Measurements from ENCODE around the gene C4orf50.
A peak's percentile ranks its signal among the peaks of the same experiment; 100 is the strongest.

Gene C4orf50

DNA sequence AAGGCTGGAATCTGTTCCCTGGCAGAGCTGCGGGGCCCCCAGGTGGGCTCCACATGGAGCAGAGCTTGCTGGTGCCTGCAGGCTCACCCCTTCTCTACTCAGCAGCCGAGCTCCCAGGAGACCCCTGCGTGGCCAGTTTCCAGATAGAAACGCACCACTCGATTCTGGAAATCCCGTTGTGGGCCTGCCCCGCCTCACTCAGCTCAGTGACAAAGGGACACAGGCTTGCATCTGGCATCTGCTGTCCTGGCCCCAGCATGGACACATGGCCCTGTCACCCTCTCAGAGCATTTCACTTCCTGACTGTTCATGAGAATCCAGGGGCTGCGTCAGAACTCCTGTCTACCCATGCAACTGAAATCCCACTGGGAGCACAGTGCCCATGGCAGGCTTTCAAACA is 20.5 kb upstream of the C4orf50 start:
- no peak for TF ChIP-seq JUND (IDR thresholded peaks at IDR 0.05; ENCODE audit: low read depth)
- in situ Hi-C loops (cut with HindIII; ENCODE audit: low pct_unique_long_range_greater_than_20kb, low sequenced_read_pairs): no loop called here
- DNase-seq (ENCODE audit: low read depth in 1 of 2, low spot score in 1 of 2): no peak

DNA sequence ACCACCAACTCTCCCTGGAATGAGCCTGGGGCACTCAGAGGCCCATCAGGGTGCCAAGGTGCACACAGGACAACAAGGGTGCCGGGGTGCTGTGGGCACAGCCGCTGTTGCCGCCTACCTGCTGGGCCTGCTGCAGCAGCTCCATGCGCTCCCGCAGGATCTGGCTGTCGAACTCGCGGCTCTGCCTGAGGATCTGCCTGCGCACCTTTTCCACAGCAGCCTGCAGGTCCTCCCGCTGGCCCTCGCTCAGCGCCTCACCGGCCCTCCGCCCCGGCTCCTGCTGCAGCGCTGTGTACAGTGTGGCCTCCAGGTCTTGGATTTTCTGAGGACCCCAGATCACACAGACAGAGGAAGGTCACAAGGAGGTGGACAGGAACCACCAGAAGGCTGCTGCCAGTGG is 17.6 kb upstream of the C4orf50 start:
- DNase-seq (ENCODE audit: low read depth in 1 of 2, low spot score in 1 of 2): no peak
- no peak for TF ChIP-seq JUND (IDR thresholded peaks at IDR 0.05; ENCODE audit: low read depth)
- in situ Hi-C loops (cut with HindIII; ENCODE audit: low pct_unique_long_range_greater_than_20kb, low sequenced_read_pairs): no loop called here

DNA sequence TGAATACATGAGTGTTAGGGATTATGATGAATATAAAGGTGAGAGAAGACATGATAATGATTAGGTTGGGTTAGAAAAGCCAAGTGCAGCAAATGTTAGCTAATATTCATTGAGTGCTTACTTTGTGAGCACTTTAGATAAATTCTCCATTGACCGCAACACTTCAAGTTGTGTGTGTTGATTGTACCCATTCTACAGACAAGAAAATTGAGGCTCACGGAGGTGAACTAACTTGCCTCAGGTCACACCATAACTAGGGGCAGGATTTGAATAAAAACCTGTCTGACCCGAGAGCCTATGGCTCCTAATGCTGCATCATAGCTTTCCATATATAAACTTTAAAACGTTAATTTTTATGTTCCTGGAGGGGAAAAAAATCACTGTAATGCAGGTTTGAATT is 15.2 kb upstream of the C4orf50 start:
- in situ Hi-C loops (cut with HindIII; ENCODE audit: low pct_unique_long_range_greater_than_20kb, low sequenced_read_pairs): no loop called here
- TF ChIP-seq JUND (IDR thresholded peaks at IDR 0.05; ENCODE audit: low read depth): no peak
- DNase-seq (ENCODE audit: low read depth in 1 of 2, low spot score in 1 of 2): no peak

DNA sequence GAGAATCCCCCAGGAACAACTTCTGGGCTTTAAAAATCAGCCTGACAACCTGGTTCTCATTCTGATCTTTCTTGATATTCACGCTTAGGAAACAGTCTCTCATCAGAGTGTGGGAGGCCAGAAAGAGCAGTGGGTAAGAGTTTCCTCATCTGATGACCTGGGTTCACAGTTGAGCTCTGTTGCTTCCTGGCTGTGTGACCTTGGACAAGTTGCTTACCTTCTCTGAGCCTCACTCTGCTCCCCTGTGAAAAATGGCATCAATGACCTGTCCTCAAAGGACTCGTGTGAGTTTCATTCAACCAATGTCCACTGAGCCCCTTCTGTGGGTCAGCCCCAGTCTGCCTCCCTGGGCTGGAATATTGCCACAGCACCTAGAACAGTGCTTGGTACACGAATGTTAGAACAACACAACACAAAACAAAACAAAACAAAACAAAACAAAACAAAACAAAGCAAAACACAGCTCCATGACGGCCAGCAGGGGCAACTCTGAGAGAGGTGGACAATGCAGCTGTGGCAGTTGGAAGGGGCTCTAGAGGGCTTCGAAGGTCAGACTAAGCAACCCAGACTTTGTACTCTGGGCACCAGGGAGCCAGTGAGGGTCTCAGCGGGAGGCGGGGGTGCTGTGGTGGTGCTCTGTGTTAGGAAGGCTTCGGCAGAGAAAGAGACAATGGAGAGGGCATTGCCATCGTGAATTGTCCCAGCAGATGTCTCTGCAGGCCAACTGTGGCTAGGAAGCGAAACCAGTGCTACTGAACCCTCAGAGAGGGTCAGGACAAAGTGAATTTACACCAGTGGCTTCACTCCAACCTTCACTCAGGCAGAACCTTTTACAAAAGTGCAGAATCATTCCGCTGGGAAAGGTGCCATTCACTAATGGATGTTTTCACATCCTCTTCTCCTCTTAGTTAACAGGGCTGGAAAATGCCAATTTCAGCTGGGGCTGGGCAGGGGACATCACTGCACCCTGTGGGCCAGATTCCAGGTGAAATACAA is 14.3 kb upstream of the C4orf50 start:
- no peak for TF ChIP-seq JUND (IDR thresholded peaks at IDR 0.05; ENCODE audit: low read depth)
- peak in 1 of 2 experiments; percentile 55 for DNase-seq (ENCODE audit: low read depth in 1 of 2, low spot score in 1 of 2)
- in situ Hi-C loops (cut with HindIII; ENCODE audit: low pct_unique_long_range_greater_than_20kb, low sequenced_read_pairs): no loop called here

DNA sequence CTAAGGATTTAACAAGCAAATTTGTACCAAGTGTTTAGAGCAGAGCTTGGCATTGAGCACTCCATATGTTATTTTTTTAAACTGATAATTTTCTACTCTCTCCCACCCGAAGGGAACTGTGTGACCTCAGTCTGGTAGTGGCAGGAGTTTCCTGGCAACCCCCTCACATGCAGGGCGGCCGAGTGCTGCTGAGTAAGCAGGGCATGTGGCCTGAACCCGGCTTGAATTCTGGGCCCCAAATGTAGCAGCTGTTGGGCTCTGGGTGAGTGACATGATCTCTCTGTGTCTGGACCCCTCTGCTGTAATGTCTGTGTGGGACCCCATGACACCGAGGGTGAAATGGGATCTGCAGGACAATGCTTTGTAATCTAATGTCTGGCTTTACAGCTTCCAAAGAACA is 13.6 kb upstream of the C4orf50 start:
- in situ Hi-C loops (cut with HindIII; ENCODE audit: low pct_unique_long_range_greater_than_20kb, low sequenced_read_pairs): no loop called here
- TF ChIP-seq JUND (IDR thresholded peaks at IDR 0.05; ENCODE audit: low read depth): no peak
- no peak for DNase-seq (ENCODE audit: low read depth in 1 of 2, low spot score in 1 of 2)

DNA sequence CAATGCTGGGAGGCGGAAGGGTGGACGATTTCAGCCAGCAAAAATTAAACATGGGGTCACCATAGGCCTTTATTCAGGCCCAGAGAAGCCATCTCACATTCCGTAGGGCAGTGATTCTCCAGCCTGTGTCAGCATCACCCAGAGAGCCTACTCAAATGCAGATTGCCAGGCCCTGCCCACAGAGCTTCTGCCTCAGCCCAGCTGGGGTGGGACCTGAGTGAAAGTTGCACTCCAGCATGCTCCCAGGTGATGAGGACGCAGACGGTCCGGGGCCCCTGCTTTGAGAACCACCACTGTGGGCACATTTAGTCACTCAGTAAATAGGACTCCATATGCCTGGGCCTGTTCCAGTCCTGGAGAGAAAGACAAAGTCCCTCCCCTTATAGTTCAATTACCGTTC is 12.4 kb upstream of the C4orf50 start:
- DNase-seq (ENCODE audit: low read depth in 1 of 2, low spot score in 1 of 2): no peak
- in situ Hi-C loops (cut with HindIII; ENCODE audit: low pct_unique_long_range_greater_than_20kb, low sequenced_read_pairs): no loop called here
- TF ChIP-seq JUND (IDR thresholded peaks at IDR 0.05; ENCODE audit: low read depth): no peak

DNA sequence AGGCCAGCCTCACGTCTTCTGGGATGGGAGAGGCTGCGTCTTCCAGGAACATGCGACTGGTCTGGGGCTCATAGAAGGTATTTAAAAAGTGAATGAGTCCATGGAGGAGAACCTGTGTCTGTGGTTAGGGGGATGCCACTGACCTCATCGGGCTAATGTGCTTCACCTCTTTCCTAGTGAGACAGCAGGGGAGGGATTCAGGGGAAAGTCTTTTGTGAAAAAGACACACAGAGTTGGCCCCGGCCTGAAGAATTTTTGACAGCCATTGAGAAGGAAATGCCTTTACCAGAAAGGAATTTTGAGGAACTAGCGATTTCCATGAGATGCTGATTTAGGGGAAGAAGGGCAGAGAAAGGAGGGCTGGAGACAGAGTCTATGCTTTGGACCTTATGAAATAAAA is 11.0 kb upstream of the C4orf50 start:
- in situ Hi-C loops (cut with HindIII; ENCODE audit: low pct_unique_long_range_greater_than_20kb, low sequenced_read_pairs): no loop called here
- no peak for TF ChIP-seq JUND (IDR thresholded peaks at IDR 0.05; ENCODE audit: low read depth)
- DNase-seq (ENCODE audit: low read depth in 1 of 2, low spot score in 1 of 2): no peak

DNA sequence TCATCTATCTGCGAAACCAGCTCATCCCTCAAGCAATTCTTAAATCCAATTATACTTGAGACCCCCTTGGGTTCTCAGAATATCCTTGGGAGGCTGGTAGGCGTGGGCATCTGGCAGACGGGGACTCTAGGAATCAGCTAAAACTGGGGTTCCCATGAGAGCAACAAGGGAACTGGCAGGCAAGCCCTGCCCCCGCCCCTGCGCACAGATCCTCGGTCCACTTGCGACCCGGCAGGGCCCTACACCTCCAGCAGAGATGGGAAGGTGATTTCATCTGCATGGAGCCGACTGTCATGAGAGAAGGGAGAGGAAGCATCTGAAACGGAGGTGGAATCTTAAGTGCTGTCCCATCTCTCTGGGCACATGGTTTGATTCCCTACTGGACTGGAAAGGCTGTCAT is 9.9 kb upstream of the C4orf50 start:
- no peak for DNase-seq (ENCODE audit: low read depth in 1 of 2, low spot score in 1 of 2)
- TF ChIP-seq JUND (IDR thresholded peaks at IDR 0.05; ENCODE audit: low read depth): no peak
- in situ Hi-C loops (cut with HindIII; ENCODE audit: low pct_unique_long_range_greater_than_20kb, low sequenced_read_pairs): no loop called here

DNA sequence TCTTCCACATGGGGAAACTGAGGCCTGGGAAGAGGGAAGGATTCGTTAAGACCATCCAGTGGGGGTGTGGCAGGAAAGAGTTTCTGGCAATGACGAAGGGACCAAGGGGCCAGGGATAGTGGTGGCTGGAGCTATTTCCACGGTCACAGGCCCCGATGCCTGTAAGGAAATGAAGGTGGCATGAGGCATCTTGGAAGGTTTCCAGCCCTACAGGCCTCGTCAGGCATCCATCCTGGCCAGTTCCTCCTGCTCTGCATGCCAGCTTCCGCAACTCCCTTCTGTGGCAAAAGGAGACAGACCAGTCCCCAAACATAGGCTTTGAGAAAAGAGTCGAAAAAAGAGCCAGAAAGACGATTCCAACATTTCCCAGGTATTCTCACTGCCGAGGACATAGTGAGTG is 9.2 kb upstream of the C4orf50 start:
- in situ Hi-C loops (cut with HindIII; ENCODE audit: low pct_unique_long_range_greater_than_20kb, low sequenced_read_pairs): no loop called here
- no peak for TF ChIP-seq JUND (IDR thresholded peaks at IDR 0.05; ENCODE audit: low read depth)
- DNase-seq (ENCODE audit: low read depth in 1 of 2, low spot score in 1 of 2): peak in 1 of 2 experiments; percentile 65

DNA sequence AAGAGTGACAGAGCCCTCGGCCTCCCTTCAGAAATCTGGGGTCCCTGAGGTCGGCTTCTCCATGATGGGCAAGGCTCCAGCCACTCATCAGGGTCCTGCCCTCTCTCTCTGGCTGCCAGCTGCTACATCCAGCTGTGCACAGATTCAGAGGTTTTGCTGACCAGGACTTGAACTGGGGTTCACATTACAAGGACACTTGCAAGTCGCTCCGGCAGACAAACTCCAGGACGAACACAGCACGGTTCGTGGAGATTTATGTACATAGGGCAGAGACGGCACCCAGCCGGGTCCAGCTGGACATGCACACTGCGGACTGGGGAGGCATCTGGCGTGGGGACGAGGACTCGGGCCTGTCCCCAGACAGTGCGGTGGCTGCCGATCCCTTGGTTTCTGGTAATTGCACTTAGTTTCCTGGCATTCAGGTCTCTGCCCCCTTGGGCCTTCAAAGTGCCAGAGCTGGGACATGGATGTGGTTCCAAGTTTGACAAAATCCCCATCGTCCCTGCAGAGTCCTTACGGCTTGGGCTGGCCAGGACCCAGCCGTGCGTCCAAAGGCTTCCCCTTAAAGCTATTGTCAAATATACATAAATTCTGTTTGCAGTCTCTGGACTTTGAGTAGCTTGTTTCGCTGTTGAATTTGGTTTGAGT is 6.2 kb upstream of the C4orf50 start:
- in situ Hi-C loops (cut with HindIII; ENCODE audit: low pct_unique_long_range_greater_than_20kb, low sequenced_read_pairs): no loop called here
- DNase-seq (ENCODE audit: low read depth in 1 of 2, low spot score in 1 of 2): no peak
- TF ChIP-seq JUND (IDR thresholded peaks at IDR 0.05; ENCODE audit: low read depth): no peak

DNA sequence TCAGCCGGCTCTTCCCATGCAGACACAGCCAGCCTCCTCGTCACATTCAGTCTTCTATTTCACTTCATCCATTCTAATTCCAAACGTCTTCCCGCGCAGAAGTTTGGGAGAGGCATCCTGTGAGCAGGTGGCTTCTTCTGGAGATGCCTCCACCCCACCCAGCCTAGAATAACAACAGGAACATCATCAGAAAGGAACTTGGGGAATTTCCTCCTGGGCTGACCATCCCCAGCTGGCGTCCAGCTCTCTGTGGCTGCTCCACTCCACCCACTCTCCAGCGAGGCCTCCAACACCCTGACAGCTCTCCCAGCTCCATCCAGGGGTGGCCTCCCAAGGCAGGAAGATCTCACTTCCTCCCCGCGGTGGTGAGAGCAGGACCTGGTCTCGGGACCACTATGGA is 5.5 kb upstream of the C4orf50 start:
- TF ChIP-seq JUND (IDR thresholded peaks at IDR 0.05; ENCODE audit: low read depth): no peak
- in situ Hi-C loops (cut with HindIII; ENCODE audit: low pct_unique_long_range_greater_than_20kb, low sequenced_read_pairs): no loop called here
- DNase-seq (ENCODE audit: low read depth in 1 of 2, low spot score in 1 of 2): no peak

DNA sequence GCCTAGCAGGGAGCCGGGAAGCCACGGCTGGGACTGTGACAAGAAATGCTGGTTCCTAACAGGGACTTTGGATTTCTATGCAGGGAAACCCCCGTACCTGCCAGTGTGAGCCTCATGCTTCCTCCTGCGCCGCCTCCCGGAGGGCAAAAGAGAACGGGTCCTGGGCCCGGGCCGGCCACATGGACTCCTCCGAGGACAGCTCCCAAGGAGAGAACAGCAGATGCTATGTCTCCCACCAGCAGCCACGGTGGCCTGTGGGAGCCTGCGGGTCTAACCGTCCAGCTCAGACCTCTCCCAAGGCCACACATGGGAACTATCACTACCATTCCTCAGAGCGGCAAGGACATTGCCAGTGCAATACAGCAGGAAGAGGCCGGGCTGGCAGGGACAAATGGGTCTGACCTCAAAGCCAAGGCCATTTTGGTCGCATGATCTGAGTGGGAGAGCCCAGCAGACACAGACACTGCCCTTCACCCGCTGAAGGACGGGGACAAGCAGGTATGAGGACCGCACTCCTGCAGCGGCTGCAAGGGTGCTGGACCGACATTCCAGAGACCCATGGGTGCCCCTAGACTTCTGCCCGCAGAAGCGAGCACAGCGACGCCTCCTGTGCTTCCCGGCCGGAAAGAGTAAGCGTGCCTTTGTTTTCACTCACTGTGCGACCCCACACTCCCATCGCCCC is 4.5 kb upstream of the C4orf50 start:
- no peak for TF ChIP-seq JUND (IDR thresholded peaks at IDR 0.05; ENCODE audit: low read depth)
- no peak for DNase-seq (ENCODE audit: low read depth in 1 of 2, low spot score in 1 of 2)
- in situ Hi-C loops (cut with HindIII; ENCODE audit: low pct_unique_long_range_greater_than_20kb, low sequenced_read_pairs): no loop called here
